GM12875 (cell line): ENCODE results near the gene CACNA1G.

Experiments used
- H3K4me3 ChIP-seq: one replicate; pipeline ENCODE4 v1.5.1; 2011; ENCODE audit warnings: low read depth, low read length, control low read depth
- TF ChIP-seq, protein P1 (sequence below): IDR thresholded peaks from 2 replicates; pipeline ENCODE4 v1.5.1; 2011; ENCODE audit warnings: low read depth, mild to moderate bottlenecking, control low read depth, inconsistent platforms, low read length, moderate library complexity, borderline replicate concordance; ENCODE audit not compliant: insufficient read depth

Gene CACNA1G

GRCh38 chr17:50649042-50649908, 88.8 kb downstream of the CACNA1G start:
- TF ChIP-seq, protein P1, sequence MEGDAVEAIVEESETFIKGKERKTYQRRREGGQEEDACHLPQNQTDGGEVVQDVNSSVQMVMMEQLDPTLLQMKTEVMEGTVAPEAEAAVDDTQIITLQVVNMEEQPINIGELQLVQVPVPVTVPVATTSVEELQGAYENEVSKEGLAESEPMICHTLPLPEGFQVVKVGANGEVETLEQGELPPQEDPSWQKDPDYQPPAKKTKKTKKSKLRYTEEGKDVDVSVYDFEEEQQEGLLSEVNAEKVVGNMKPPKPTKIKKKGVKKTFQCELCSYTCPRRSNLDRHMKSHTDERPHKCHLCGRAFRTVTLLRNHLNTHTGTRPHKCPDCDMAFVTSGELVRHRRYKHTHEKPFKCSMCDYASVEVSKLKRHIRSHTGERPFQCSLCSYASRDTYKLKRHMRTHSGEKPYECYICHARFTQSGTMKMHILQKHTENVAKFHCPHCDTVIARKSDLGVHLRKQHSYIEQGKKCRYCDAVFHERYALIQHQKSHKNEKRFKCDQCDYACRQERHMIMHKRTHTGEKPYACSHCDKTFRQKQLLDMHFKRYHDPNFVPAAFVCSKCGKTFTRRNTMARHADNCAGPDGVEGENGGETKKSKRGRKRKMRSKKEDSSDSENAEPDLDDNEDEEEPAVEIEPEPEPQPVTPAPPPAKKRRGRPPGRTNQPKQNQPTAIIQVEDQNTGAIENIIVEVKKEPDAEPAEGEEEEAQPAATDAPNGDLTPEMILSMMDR: no peak
- H3K4me3 ChIP-seq: no peak overlapping the region

GRCh38 chr17:50651661-50652060, 91.1 kb downstream of the CACNA1G start:
- TF ChIP-seq, protein P1: no peak

GRCh38 chr17:50653738-50654137, 93.2 kb downstream of the CACNA1G start:
- no peak overlapping the region for H3K4me3 ChIP-seq
- TF ChIP-seq, protein P1: no peak

More at GRCh38 chr17:50651661-50652060, 91.1 kb downstream of the CACNA1G start:
- H3K4me3 ChIP-seq: no peak overlapping the region

DNA sequence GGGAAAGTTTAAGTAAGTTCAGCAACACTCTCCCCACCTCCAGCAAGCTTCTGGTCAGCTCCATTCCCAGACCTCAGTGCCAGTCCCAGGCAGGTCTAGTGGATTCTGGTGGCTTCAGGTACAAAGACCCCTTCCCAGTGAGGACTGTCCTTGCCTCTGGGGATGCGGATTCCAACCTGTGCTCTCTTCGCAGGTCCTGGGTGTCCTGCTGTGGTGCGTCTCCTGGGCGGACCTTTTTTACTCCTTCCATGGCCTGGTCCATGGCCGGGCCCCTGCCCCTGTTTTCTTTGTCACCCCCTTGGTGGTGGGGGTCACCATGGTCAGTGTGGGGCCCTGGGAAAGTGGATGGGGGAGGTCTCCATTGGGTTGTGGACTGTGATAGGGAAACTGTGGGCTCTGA, 96.0 kb downstream of the CACNA1G start:
- no peak overlapping the region for H3K4me3 ChIP-seq
- TF ChIP-seq, protein P1: no peak

GRCh38 chr17:50657054-50657453, 96.5 kb downstream of the CACNA1G start:
- no peak overlapping the region for H3K4me3 ChIP-seq
- TF ChIP-seq, protein P1: no peak

DNA sequence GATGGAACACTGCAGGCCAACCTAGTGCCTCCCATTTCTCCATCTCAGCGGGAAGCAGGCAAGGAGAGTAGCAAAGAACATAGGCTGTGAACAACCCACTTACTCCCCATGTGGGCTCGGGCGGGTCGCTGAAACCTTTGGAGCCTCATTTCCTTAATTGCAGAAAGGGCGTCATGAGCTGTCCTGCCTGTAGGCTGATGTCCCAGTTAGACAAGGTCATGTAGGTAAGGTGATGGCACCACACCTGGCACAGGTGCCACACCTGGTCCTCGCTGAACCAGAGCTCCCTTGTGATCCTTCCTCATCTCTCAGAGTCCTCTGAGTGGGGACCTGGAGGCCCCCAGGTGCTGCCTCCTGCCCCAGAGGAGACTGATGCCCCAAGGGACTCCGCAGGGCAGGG, 97.1 kb downstream of the CACNA1G start:
- TF ChIP-seq, protein P1: no peak
- no peak overlapping the region for H3K4me3 ChIP-seq

DNA sequence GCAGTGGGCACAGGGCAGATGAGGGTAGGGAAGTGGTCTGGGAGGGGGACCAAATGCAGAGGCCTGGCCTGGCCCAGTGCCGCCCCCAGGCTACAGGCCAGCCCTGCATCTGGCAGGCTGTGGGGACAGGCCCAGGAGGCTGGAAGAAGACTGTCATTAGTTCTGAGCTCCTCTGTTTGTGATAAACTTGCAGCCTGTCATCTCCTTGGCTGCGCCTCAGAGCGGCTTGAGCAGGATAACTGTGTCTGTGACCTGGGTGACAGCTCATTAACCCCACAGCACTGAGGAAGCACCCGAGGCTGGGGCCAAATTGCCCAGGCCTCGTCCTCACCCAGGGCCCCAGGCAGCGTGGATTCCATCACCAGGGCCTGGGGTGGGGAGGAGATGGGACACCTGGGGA, 98.1 kb downstream of the CACNA1G start:
- TF ChIP-seq, protein P1: no peak
- no peak overlapping the region for H3K4me3 ChIP-seq
